ENCODE measurements around the gene SERINC5. TPM values are rescaled to one million over a fixed set of nuclear protein-coding genes. Genes with fewer than 3 reads are reported as not detected.

SERINC5 gene
- total RNA-seq, 2 experiments from 2014 or later: 32.4 to 33.1 TPM

GRCh38 chr5:80182809-80183580, 72.9 kb downstream of the SERINC5 start:
- Mint-ChIP-seq H3K27me3 (no peaks in the 10 kb centered on the region), H3K4me1 (ENCODE audit: low read depth) (peaks cover 82% of the 10 kb centered on the region), H3K9me3 (no peaks in the 10 kb centered on the region), H3K4me3 (peak overlapping the region; percentile 47), H3K27ac (peak overlapping the region; percentile 86), H3K36me3 (ENCODE audit: low read depth) (peaks cover 30% of the 10 kb centered on the region)
- ChIA-PET POLR2A (interaction anchor here (0.6 to 4.8 kb wide), 7 partner anchors 10 to 666 kb away, joined by 3 to 19 read pairs (median 7); partner anchors contain the start of genes MTX3 and SERINC5), CTCF (interaction anchor here (1.0 to 1.2 kb wide), 2 partner anchors 11 to 16 kb away, joined by 3 read pairs; no protein-coding TSS in a partner anchor)
- ATAC-seq: peak; percentile 48
- no peak for TF ChIP-seq CTCF (IDR thresholded peaks at IDR 0.05)
- peak; percentile 61 for DNase-seq
- intact Hi-C loops (cut with micrococcal nuclease): loop anchor here (5.0 kb wide), 1 partner anchor 34 kb away; no protein-coding TSS in a partner anchor

- ChIA-PET CTCF (interaction anchor here (0.7 to 1.4 kb wide), 6 partner anchors 11 to 126 kb away, joined by 3 to 5 read pairs (median 3); no protein-coding TSS in a partner anchor), POLR2A (interaction anchor here (1.2 to 1.9 kb wide), 2 partner anchors 73 to 75 kb away, joined by 4 to 8 read pairs; partner anchors contain the start of gene SERINC5)
- Mint-ChIP-seq H3K36me3 (ENCODE audit: low read depth) (peaks cover 32% of the 10 kb centered on the region), H3K4me3 (peak overlapping the region; percentile 36), H3K4me1 (ENCODE audit: low read depth) (peaks cover 84% of the 10 kb centered on the region), H3K27me3 (no peaks in the 10 kb centered on the region), H3K9me3 (no peaks in the 10 kb centered on the region), H3K27ac (peak overlapping the region; percentile 86)
- no peak for TF ChIP-seq CTCF (IDR thresholded peaks at IDR 0.05)
- ATAC-seq: peak; percentile 34
- peak; percentile 68 for DNase-seq
- intact Hi-C loops (cut with micrococcal nuclease): loop anchor here (5.0 kb wide), 1 partner anchor 36 kb away; no protein-coding TSS in a partner anchor
These were observed 74.1 kb downstream of the SERINC5 start for GRCh38 chr5:80181618-80182211.

- Mint-ChIP-seq H3K9me3 (no peaks in the 10 kb centered on the region), H3K27ac (peak overlapping the region; percentile 60), H3K36me3 (ENCODE audit: low read depth) (peaks cover 37% of the 10 kb centered on the region), H3K4me3 (no peak overlapping the region), H3K4me1 (ENCODE audit: low read depth) (peaks cover 69% of the 10 kb centered on the region), H3K27me3 (no peaks in the 10 kb centered on the region)
- DNase-seq (no peak), ATAC-seq (no peak)
- ChIA-PET CTCF (interaction anchor here (1.2 to 1.6 kb wide), 2 partner anchors 8 to 10 kb away, joined by 3 to 5 read pairs; no protein-coding TSS in a partner anchor), POLR2A (interaction anchor here (1.3 kb wide), 1 partner anchor 25 kb away, joined by 3 read pairs; no protein-coding TSS in a partner anchor)
- TF ChIP-seq CTCF (IDR thresholded peaks at IDR 0.05): no peak
- intact Hi-C loops (cut with micrococcal nuclease): no loop called here
These were observed 78.6 kb downstream of the SERINC5 start for GRCh38 chr5:80177236-80177635.

GRCh38 chr5:80175337-80175736, 80.5 kb downstream of the SERINC5 start:
- TF ChIP-seq CTCF (IDR thresholded peaks at IDR 0.05): no peak
- intact Hi-C loops (cut with micrococcal nuclease): no loop called here
- DNase-seq: no peak
- ChIA-PET CTCF (interaction anchor here (0.9 to 1.2 kb wide), 3 partner anchors 10 to 83 kb away, joined by 3 read pairs; no protein-coding TSS in a partner anchor), POLR2A (interaction anchor here (0.6 to 1.4 kb wide), 4 partner anchors 22 to 66 kb away, joined by 3 to 4 read pairs (median 3); no protein-coding TSS in a partner anchor)
- Mint-ChIP-seq H3K4me1 (ENCODE audit: low read depth) (peaks cover 53% of the 10 kb centered on the region), H3K27me3 (no peaks in the 10 kb centered on the region), H3K36me3 (ENCODE audit: low read depth) (peaks cover 36% of the 10 kb centered on the region), H3K27ac (peak overlapping the region; percentile 65), H3K4me3 (no peak overlapping the region), H3K9me3 (no peaks in the 10 kb centered on the region)
- ATAC-seq: no peak

Data from activated CD8-positive, alpha-beta T cell treated with anti-CD3 and anti-CD28 coated beads for 36 hours (primary cell).